GM18870 (cell line): ENCODE data around the gene KRTAP5-8.
"Not testable (repeated sequence)": the region's sequence is repeated elsewhere in the genome, so short reads cannot be mapped to it uniquely, and the experiment has no call there.

Experiments
- ATAC-seq: cut with Tn5 transposase; IDR thresholded peaks from one replicate; pipeline ENCODE4 v1.9.1; 2021; ENCODE audit warnings: moderate library complexity; ENCODE audit not compliant: unreplicated experiment

KRTAP5-8 gene

GRCh38 chr11:71542879-71543777, 5.3 kb downstream of the KRTAP5-8 start:
- ATAC-seq, result no peak

GRCh38 chr11:71543866-71544265, 6.0 kb downstream of the KRTAP5-8 start:
- ATAC-seq, result no peak

GRCh38 chr11:71544525-71545214, 6.8 kb downstream of the KRTAP5-8 start:
- ATAC-seq, result no peak

- ATAC-seq, result no peak
Observed at GRCh38 chr11:71545405-71545966, 7.7 kb downstream of the KRTAP5-8 start.

GRCh38 chr11:71548120-71548519, 10.3 kb downstream of the KRTAP5-8 start, which contains the start of gene KRTAP5-9:
Gene KRTAP5-9, plus strand, starts transcription at chr11:71548420. Its CDS starts 238 bp downstream, at chr11:71548658.
- ATAC-seq, result no peak

- no peak for ATAC-seq
Observed at GRCh38 chr11:71548716-71549151, 10.9 kb downstream of the KRTAP5-8 start.

GRCh38 chr11:71551711-71552110, 13.9 kb downstream of the KRTAP5-8 start:
- no peak for ATAC-seq

- ATAC-seq, result no peak
Observed at GRCh38 chr11:71554996-71555395, 17.2 kb downstream of the KRTAP5-8 start.

GRCh38 chr11:71555508-71555907, 17.7 kb downstream of the KRTAP5-8 start:
- no peak for ATAC-seq

- no peak for ATAC-seq
Observed at GRCh38 chr11:71556018-71556417, 18.2 kb downstream of the KRTAP5-8 start.

- no peak for ATAC-seq
Observed at GRCh38 chr11:71557257-71557656, 19.4 kb downstream of the KRTAP5-8 start.

GRCh38 chr11:71558996-71559395, 21.2 kb downstream of the KRTAP5-8 start:
- ATAC-seq, result no peak

- ATAC-seq, result no peak
Observed at GRCh38 chr11:71562120-71562519, 24.3 kb downstream of the KRTAP5-8 start.

- ATAC-seq, result no peak
Observed at GRCh38 chr11:71563406-71563805, 25.6 kb downstream of the KRTAP5-8 start.

GRCh38 chr11:71564430-71564829, 26.6 kb downstream of the KRTAP5-8 start:
- ATAC-seq, result no peak

- ATAC-seq, result no peak
Observed at GRCh38 chr11:71565263-71565662, 27.4 kb downstream of the KRTAP5-8 start, which contains the start of gene KRTAP5-10. Gene KRTAP5-10, plus strand, starts transcription at chr11:71565563. Its CDS starts 25 bp downstream, at chr11:71565588.

- ATAC-seq, result no peak
Observed at GRCh38 chr11:71566081-71566620, 28.3 kb downstream of the KRTAP5-8 start.

- not testable (repeated sequence) for ATAC-seq
Observed at GRCh38 chr11:71566626-71567599, 29.1 kb downstream of the KRTAP5-8 start.

- not testable (repeated sequence) for ATAC-seq
Observed at GRCh38 chr11:71567633-71568032, 29.8 kb downstream of the KRTAP5-8 start.
